Nucleus accumbens (tissue), 56 donors: ENCODE results near the gene CFAP77.
"Not testable (repeated sequence)": the region's sequence is repeated elsewhere in the genome, so short reads cannot be mapped to it uniquely, and the experiment has no call there.

Experiments used
- DNase-seq, 56 donors: peaks; one replicate each; lab custom pipeline; 2025; lab: John Stamatoyannopoulos, UW

CFAP77 gene

DNA sequence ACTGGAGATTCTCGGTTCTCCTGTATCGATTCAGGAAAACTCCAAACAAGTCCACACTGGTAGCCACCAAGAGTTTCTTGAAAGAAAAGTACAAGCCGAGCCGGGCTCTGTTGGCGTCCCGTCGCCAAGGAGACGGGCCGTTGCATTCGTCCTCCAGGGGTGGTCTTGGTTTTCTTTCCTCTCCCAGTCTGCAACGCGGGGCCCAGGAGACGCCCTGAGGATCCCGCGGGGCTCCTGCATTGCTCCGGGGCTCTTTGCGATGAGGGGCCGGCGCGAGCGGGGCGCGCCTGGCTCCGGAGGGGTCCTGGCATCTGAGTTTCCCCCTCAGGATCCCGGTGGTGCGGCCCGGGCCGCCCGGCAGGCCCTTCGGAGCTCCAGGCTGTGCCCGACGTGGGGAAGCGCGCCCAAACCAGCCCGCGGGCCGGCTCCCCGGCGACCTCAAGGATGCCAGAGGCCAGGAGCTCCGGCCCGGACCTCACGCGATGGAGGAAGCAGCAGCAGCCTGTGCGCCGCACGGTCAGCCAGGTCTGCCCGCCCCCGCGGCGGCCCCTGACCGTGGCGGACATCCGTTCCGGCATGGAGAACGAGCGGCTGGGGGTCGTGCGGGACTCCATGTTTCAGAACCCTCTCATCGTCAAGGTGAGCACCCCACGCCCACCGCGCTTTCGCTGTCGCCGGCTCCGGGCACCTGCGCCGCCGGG, at the start of gene CFAP77:
Gene CFAP77, plus strand, starts transcription at position 384 of the 701 bp plus-strand sequence. Its CDS starts 61 bp downstream, at position 445.
- DNase-seq = peak in 7 of 56 donors; percentile 2 to 45 (median 15)

GRCh38 chr9:132364068-132364467, 45.9 kb upstream of the CFAP77 start:
- DNase-seq = no peak

DNA sequence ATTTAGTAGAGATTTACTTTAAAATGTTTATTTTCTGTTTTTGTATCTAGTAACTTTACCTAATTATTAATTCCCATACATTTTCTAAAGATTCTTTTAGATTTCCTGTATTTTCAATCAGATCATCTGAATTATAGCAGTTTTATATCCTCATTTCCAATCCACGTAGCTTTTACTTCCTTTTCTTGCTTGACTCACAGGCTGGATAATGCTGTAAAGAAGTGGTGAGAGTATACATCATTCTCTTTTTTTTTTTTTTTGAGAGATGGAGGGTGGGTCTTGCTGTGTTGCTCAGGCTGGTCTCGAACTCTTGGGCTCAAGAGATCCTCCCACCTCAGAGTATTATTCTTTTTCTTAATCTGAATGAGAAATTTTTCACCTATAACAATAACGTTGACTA, 44.0 kb upstream of the CFAP77 start:
- DNase-seq = no peak

DNA sequence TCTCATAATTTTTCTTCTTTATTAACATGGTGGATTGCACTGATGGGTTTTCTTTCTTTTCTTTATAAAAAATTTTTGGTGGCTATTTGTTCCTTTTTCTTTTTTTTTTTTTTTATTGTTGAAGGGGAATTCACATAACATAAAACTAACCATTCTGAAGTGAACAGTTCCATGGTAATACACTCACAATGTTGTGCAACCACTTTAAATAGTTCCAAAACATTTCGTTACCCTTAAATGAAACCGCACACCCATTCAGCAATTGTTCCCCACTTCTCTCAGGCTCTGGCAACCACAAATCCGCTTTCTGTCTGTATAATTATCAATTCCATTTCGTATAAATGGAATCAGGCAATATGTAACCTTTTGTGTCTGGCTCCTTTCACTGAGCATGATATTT, 43.5 kb upstream of the CFAP77 start:
- DNase-seq = no peak

DNA sequence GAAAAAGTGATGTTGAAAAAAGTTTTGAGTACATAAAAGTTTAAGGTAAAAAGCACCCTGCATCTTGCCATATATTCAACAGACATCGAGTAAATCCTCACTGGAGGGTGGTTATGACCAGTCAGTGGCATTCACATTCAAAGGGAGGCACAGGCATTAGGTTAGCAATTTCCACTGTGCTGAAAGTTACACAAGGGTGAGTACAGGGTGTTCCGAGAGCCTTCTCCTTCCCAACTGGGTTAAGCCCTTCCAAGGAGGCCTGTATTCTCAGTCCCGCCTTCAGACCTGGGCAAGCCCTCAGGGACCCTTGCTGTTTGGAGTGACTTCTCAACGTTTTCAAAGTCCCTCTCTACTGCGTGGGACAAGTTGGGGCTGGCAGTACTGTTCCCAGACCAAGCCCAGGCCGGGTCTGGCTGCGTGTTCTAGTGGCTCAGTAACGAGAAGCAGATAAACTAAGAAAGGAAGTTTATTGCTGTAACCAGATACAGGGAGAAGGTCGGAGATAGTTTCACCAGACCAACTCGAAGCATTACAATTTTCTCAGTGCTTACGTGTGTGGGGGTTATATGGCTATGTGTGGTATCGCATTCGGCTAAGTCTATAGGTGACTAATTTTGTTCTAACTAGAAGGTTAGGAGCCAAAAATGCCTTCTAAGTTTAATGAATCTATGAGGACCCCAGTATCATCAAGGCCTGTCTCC, 42.2 kb upstream of the CFAP77 start:
- no peak for DNase-seq

GRCh38 chr9:132369421-132369820, 40.6 kb upstream of the CFAP77 start:
- DNase-seq = no peak

- DNase-seq = no peak
Observed at GRCh38 chr9:132370592-132370991, 39.4 kb upstream of the CFAP77 start.

- peak in 26 of 56 donors; percentile 3 to 57 (median 18) for DNase-seq
Observed at GRCh38 chr9:132372177-132373095, 37.6 kb upstream of the CFAP77 start.

- not testable (repeated sequence) for DNase-seq
Observed at GRCh38 chr9:132377769-132378168, 32.2 kb upstream of the CFAP77 start.

DNA sequence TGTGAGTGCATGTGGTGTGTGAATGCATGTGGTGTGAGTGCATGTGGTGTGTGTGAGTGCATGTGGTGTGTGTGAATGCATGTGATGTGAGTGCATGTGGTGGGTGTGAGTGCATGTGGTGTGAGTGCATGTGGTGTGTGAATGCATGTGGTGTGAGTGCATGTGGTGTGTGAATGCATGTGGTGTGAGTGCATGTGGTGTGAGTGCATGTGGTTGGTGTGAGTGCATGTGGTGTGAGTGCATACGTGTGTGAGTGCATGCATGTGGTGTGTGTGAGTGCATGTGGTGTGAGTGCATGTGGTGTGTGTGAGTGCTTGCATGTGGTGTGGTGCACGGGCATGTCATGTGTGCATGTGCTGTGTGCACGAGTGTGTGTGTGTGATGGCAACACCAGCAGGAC, 31.6 kb upstream of the CFAP77 start:
- not testable (repeated sequence) for DNase-seq

DNA sequence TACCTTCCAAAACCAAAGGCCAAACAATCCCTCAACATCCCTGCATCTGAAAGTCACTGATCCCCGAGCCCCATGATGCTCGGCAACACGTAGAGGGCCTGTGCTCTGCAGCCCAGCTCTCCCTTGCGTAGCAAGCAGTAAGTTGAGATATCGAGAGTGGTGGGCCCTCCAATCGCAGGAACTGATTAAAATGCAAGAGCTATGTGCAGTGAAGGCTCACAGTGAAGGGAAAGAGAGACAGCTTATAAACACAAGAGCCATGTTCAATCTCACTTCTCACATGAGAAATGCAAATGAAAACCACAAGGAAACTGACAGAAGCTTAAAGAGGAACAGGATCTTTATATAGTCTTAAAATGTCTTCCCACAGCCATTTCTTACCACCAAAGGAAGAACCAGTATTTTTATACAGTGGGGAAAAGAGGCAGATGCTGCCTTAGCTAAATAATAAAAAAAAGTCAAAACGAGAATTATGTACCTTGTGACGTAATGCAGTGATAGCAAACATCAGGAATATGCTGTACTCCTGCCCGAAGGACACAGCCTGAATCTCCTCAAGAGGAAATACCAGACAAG, 28.0 kb upstream of the CFAP77 start:
- no peak for DNase-seq

- no peak for DNase-seq
Observed at GRCh38 chr9:132383462-132383883, 26.5 kb upstream of the CFAP77 start.

DNA sequence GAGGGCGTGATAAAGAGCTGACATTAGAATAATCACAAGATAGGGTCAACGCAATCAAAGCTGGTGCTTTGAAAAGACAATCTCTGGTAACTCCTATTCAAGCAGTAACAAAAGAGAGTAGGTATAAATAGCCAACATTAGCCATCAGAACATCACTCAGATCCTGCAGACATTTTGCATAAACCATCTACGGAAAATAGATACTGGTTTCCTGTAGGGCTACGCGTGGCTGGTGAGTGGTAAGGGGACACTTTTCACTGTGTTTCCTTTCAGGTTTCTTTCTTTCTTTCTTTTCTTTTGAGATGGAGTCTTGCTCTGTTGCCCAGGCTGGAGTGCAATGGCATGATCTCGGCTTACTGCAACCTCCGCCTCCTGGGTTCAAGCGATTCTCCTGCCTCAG, 25.6 kb upstream of the CFAP77 start:
- DNase-seq = no peak

DNA sequence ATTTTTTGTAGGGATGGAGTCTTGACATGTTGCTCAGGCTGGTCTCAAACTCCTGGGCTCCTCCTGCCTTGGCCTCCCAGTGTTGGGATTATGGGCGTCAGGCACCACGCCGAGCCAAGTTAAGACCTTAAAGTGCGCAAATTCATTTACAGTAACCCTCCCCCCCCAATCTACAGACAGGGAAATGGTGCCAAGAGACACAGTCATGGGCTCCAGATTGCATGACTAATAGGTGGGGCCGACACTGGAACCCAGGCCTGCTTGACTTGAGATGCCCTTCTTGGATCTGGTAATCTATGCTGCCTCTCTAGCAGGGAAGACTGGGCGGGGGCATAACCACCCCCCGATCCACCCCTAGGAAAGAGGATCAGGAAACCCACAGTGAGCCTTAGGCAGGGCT, 22.9 kb upstream of the CFAP77 start:
- no peak for DNase-seq

- DNase-seq = no peak
Observed at GRCh38 chr9:132390966-132391365, 19.0 kb upstream of the CFAP77 start.

DNA sequence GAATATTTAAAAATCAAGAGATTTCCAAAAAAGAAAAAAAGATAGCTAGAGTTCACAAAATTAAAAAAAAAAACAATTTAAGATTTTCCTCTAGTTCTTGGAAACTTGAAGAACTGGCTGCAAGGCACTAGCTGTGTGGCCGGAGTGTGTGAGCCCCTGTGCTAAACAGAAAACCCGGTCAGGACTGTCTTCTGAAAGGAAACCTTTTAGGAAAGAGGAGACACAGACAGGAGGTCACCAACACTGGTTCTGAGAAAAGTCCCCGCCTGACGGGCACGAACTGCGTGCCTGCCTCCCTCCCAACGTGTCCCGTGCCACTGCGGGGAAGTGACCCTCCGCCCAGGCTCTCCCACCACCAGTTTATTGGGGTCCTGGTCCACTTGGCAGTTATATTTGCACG, 18.6 kb upstream of the CFAP77 start:
- no peak for DNase-seq

DNA sequence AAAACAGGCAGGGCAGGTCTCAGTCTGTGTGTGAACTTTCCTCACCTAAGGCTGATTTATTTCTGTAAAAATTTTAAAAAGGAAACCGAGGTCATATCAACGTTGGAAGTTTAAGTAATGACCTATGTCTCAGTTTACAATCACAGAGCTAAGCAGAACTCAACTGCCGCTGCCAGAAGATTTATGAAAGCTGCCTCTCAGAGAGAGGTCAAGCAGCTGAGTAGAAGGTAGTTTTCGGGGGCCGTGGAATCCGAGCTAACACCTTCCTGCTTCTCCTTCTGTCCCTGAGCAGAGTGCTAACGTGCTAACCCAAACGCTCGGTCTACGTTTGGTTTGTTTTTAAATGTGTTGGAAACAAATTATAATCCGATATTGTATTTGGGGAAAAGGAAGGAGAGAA, 14.5 kb upstream of the CFAP77 start:
- no peak for DNase-seq

DNA sequence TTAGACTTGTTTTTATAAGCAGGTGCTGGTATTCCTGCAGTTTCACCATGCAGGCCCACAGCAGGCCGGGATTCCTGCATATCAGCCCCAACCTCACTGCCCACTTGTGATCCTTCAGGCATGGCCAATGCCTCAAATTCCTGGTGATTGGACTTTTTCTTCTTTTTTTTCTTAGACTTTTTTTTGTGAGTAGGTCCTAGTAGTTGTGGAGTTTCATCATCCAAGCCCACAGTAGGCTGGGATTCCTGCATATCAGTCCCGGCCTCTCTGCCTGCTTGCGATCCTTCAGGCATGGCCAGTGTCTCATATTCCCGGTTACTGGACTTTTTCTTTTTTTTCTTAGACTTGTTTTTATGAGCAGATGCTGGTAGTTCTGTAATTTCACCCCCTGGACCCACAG, 8.2 kb upstream of the CFAP77 start:
- no peak for DNase-seq

- no peak for DNase-seq
Observed at GRCh38 chr9:132404228-132404881, 5.7 kb upstream of the CFAP77 start.

DNA sequence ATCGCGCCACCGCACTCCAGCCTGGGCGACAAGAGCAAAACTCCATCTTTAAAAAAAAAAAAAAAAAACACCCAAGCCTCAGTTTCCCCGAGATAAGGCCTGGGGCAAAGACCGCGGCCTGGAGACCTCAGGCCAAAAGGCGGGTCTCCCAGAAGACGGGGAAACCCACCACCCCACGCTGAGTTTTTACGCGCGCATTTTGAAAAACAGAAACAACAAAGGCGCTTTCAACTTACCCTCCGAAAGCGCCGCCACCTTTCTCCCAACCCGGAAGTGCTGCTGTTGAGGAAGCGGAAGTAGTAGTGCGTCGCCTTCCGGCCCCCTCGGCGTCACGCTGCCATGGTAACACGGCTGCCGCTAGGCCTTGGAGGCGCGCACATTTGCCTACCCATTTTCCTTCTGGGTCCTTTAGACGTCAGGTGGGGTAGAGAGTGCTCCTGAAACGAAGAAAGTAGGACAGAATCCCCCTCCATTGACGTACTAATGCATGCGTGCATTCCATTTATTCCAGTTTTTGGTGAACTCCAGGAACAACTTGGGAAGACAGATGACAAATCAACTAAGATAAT, 3.4 kb upstream of the CFAP77 start, which contains the start of gene TTF1:
Gene TTF1, minus strand, starts transcription at position 287 of the 569 bp plus-strand sequence. CDS start 4,019 bp downstream, outside the sequence.
- DNase-seq = peak; percentile 24 to 93 (median 73)
